HepG2 (cell line): Measurements from ENCODE around the gene EEF1AKMT4. TPM values are rescaled to one million over a fixed set of nuclear protein-coding genes. Genes with fewer than 3 reads are reported as not detected.
A peak's percentile ranks its signal among the peaks of the same experiment; 100 is the strongest.

ENCODE experiments used
- FOXK1 ChIP-seq: sonication (generic); formaldehyde crosslinking; IDR thresholded peaks from 2 replicates; pipeline ENCODE4 v1.4.0; 2020; ENCODE audit warnings: low read depth, missing genetic modification reagents, borderline replicate concordance
- KDM3A ChIP-seq: IDR thresholded peaks from 2 replicates; pipeline ENCODE4 v1.6.1; 2018; ENCODE audit warnings: low read depth, missing compliant biosample characterization
- MAFG ChIP-seq: sonication (generic); formaldehyde crosslinking; IDR thresholded peaks from 2 replicates; pipeline ENCODE4 v1.5.1; 2020; ENCODE audit warnings: mild to moderate bottlenecking, missing genetic modification reagents
- RAD51 ChIP-seq: fragments of 450-650 bp; IDR thresholded peaks from 2 replicates; pipeline ENCODE4 v1.6.1; 2016; ENCODE audit warnings: borderline replicate concordance
- RCOR2 ChIP-seq: IDR thresholded peaks from 2 replicates; pipeline ENCODE4 v1.6.1; 2016; ENCODE audit warnings: missing biosample characterization, missing genetic modification reagents
- RELA ChIP-seq: sonication (generic); formaldehyde crosslinking; IDR thresholded peaks from 2 replicates; pipeline ENCODE4 v1.4.0; 2020; ENCODE audit warnings: missing genetic modification reagents
- RXRA ChIP-seq: sonication (generic); formaldehyde crosslinking; IDR thresholded peaks from 2 replicates; pipeline ENCODE4 v1.5.1; 2020; ENCODE audit warnings: missing genetic modification reagents
- ZFP36 ChIP-seq: fragments of 150-350 bp; IDR thresholded peaks from 2 replicates; pipeline ENCODE4 v1.6.1; 2018; ENCODE audit warnings: borderline replicate concordance, low read length, low read depth; ENCODE audit not compliant: partially characterized antibody
- ZNF180 ChIP-seq: sonication (generic); formaldehyde crosslinking; IDR thresholded peaks from 2 replicates; pipeline ENCODE4 v1.4.0; 2020; ENCODE audit warnings: low read depth, missing genetic modification reagents, borderline replicate concordance
- ZNF83 ChIP-seq: sonication (generic); formaldehyde crosslinking; IDR thresholded peaks from 2 replicates; pipeline ENCODE4 v1.4.0; 2020; ENCODE audit warnings: missing genetic modification reagents, mild to moderate bottlenecking, borderline replicate concordance
- ZNF891 ChIP-seq: sonication (generic); formaldehyde crosslinking; IDR thresholded peaks from 2 replicates; pipeline ENCODE4 v1.5.0; 2020; ENCODE audit warnings: mild to moderate bottlenecking, missing genetic modification reagents
- polyA plus RNA-seq, 8 experiments: library from polyadenylated mRNA; depleted of rRNA in 3 of 8; stranded (reverse) in 7 of 8; unstranded in 1 of 8; fragments of >200 nt; fragmentation: Illumina TruSeq in 4 of 8; extraction: Trizol in 4 of 8; gene quantifications; 2 replicates each; pipeline versions ENCODE4 v1.2.1 to v1.2.3, GENCODE V29; 2011 to 2016; ENCODE audit warnings: low read depth in 4 of 8, missing spikeins in 1 of 8, mixed read lengths in 1 of 8; ENCODE audit not compliant: insufficient read depth in 1 of 8
- total RNA-seq, 5 experiments: library from RNA; depleted of rRNA; stranded (reverse); fragments of >200 nt; fragmentation: Illumina TruSeq; extraction: Trizol; gene quantifications; 2 replicates each; pipeline ENCODE4 v1.2.3, GENCODE V29; 2016; ENCODE audit warnings: low read depth in 1 of 5
- TF ChIP-seq, protein P1 (sequence below), 2 experiments: sonication (generic) in 1 of 2; formaldehyde crosslinking in 1 of 2; IDR thresholded peaks; 2 replicates each; pipeline versions ENCODE4 v1.6.1 to v1.9.0; 2014 to 2022; ENCODE audit warnings: antibody characterized with exemption in 1 of 2, borderline replicate concordance in 1 of 2, inconsistent platforms in 1 of 2, low read depth in 1 of 2, missing genetic modification reagents in 1 of 2
- TF ChIP-seq, protein P2 (sequence below): sonication (generic); formaldehyde crosslinking; IDR thresholded peaks from 2 replicates; pipeline ENCODE4 v1.5.1; 2020; ENCODE audit warnings: mild to moderate bottlenecking, missing genetic modification reagents
- TF ChIP-seq, protein P3 (sequence below): sonication (generic); formaldehyde crosslinking; IDR thresholded peaks from 2 replicates; pipeline ENCODE4 v1.5.0; 2020; ENCODE audit warnings: mild to moderate bottlenecking, missing genetic modification reagents, moderate library complexity
- TF ChIP-seq, protein P4 (sequence below): IDR thresholded peaks from 2 replicates; pipeline ENCODE4 v1.6.1; 2016; ENCODE audit warnings: mild to moderate bottlenecking

The EEF1AKMT4 gene
- total and polyA plus RNA-seq, 2 of the 13 experiments (the other 11 are each of a cell fraction or from before 2014, with no cell fraction given) = 13.1 to 15.8 TPM

DNA sequence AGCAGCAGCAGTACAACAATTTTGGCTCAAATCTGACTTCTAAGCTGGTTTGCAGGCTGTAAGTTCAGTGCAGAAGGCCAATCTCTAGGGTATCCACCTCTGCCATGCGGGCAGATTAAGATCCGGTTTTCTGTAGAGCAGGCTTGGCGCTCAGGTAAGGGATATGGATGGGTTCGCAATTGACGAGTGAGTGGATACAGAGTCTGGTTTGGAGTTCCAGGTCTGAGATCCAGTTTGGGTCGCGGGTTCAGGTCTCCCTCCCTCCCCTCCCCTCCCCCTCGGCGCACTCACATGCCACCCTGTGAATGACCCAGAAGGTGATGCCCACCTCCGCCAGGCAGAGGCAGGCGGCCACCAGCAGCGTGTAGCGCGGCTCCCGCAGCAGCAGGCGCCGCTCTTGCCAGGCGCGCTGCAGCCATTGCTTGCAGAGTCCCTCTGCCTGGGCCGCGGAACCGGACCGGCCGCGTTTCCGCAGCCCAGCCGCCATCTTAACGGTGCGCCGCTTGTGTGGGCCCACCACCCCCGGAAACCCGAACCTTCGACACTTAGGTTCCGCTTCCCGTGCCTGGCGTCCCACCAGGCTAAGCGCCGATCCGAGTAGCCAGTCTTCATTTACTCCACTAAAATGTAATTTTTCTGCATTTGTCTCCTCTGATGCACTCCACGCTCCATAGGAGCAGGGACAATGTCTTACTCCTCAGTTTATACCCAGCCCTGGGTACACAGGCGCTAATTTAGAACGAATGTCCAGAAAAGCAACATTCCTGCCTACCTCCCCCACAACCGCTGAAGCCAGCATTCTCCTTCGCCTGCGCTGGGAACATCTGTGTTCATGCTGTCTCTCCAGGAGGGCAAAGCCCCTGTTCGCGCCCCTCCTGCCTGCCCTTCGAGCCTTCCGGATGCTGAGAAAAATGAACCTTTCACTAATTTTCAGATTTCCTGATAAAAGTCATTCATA is 739 bp upstream of the EEF1AKMT4 start, which contains the start of gene ALG3 (continued):
- TF ChIP-seq ZNF83 (no peak), FOXK1 (CRISPR knock-in tag) (peak; percentile 88; the same call in 1 of the 2 replicates), ZFP36 (no peak), MAFG (CRISPR knock-in tag) (no peak), ZNF891 (peak; percentile 84), RELA (CRISPR knock-in tag) (no peak), RCOR2 (CRISPR knock-in tag) (no peak), KDM3A (CRISPR knock-in tag) (peak; percentile 43; the same call in 1 of the 2 replicates), RXRA (peak; percentile 80), ZNF180 (CRISPR knock-in tag) (no peak), RAD51 (no peak)
- TF ChIP-seq, protein P1, sequence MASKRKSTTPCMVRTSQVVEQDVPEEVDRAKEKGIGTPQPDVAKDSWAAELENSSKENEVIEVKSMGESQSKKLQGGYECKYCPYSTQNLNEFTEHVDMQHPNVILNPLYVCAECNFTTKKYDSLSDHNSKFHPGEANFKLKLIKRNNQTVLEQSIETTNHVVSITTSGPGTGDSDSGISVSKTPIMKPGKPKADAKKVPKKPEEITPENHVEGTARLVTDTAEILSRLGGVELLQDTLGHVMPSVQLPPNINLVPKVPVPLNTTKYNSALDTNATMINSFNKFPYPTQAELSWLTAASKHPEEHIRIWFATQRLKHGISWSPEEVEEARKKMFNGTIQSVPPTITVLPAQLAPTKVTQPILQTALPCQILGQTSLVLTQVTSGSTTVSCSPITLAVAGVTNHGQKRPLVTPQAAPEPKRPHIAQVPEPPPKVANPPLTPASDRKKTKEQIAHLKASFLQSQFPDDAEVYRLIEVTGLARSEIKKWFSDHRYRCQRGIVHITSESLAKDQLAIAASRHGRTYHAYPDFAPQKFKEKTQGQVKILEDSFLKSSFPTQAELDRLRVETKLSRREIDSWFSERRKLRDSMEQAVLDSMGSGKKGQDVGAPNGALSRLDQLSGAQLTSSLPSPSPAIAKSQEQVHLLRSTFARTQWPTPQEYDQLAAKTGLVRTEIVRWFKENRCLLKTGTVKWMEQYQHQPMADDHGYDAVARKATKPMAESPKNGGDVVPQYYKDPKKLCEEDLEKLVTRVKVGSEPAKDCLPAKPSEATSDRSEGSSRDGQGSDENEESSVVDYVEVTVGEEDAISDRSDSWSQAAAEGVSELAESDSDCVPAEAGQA (IDR thresholded peaks at IDR 0.05; ENCODE audit: low read depth) = peak; percentile 96
- TF ChIP-seq, protein P1 (CRISPR knock-in tag; IDR thresholded peaks at IDR 0.05; ENCODE audit: borderline replicate concordance) = no peak
- TF ChIP-seq, protein P2, sequence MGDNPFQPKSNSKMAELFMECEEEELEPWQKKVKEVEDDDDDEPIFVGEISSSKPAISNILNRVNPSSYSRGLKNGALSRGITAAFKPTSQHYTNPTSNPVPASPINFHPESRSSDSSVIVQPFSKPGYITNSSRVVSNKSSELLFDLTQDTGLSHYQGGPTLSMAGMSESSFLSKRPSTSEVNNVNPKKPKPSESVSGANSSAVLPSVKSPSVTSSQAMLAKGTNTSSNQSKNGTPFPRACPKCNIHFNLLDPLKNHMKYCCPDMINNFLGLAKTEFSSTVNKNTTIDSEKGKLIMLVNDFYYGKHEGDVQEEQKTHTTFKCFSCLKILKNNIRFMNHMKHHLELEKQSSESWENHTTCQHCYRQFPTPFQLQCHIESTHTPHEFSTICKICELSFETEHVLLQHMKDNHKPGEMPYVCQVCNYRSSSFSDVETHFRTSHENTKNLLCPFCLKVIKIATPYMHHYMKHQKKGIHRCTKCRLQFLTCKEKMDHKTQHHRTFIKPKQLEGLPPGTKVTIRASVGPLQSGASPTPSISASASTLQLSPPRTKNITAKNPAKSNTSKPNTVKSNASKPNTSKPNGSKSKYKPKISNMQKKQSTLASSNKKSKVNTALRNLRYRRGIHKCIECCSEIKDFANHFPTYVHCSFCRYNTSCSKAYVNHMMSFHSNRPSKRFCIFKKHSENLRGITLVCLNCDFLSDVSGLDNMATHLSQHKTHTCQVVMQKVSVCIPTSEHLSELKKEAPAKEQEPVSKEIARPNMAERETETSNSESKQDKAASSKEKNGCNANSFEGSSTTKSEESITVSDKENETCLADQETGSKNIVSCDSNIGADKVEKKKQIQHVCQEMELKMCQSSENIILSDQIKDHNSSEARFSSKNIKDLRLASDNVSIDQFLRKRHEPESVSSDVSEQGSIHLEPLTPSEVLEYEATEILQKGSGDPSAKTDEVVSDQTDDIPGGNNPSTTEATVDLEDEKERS = no peak
- TF ChIP-seq, protein P3, sequence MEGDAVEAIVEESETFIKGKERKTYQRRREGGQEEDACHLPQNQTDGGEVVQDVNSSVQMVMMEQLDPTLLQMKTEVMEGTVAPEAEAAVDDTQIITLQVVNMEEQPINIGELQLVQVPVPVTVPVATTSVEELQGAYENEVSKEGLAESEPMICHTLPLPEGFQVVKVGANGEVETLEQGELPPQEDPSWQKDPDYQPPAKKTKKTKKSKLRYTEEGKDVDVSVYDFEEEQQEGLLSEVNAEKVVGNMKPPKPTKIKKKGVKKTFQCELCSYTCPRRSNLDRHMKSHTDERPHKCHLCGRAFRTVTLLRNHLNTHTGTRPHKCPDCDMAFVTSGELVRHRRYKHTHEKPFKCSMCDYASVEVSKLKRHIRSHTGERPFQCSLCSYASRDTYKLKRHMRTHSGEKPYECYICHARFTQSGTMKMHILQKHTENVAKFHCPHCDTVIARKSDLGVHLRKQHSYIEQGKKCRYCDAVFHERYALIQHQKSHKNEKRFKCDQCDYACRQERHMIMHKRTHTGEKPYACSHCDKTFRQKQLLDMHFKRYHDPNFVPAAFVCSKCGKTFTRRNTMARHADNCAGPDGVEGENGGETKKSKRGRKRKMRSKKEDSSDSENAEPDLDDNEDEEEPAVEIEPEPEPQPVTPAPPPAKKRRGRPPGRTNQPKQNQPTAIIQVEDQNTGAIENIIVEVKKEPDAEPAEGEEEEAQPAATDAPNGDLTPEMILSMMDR (CRISPR knock-in tag) = peak; percentile 49
- TF ChIP-seq, protein P4, sequence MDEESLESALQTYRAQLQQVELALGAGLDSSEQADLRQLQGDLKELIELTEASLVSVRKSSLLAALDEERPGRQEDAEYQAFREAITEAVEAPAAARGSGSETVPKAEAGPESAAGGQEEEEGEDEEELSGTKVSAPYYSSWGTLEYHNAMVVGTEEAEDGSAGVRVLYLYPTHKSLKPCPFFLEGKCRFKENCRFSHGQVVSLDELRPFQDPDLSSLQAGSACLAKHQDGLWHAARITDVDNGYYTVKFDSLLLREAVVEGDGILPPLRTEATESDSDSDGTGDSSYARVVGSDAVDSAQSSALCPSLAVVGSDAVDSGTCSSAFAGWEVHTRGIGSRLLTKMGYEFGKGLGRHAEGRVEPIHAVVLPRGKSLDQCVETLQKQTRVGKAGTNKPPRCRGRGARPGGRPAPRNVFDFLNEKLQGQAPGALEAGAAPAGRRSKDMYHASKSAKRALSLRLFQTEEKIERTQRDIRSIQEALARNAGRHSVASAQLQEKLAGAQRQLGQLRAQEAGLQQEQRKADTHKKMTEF = peak; percentile 66; the same call in 1 of the 2 replicates
